HG03432 (cell line): ENCODE data around the gene AGAP1.
A peak's percentile ranks its signal among the peaks of the same experiment; 100 is the strongest.

Source experiments
- ATAC-seq: cut with Tn5 transposase; IDR thresholded peaks from one replicate; pipeline ENCODE4 v1.9.1; 2021; ENCODE audit warnings: mild to moderate bottlenecking, moderate library complexity; ENCODE audit not compliant: unreplicated experiment

The AGAP1 gene

DNA sequence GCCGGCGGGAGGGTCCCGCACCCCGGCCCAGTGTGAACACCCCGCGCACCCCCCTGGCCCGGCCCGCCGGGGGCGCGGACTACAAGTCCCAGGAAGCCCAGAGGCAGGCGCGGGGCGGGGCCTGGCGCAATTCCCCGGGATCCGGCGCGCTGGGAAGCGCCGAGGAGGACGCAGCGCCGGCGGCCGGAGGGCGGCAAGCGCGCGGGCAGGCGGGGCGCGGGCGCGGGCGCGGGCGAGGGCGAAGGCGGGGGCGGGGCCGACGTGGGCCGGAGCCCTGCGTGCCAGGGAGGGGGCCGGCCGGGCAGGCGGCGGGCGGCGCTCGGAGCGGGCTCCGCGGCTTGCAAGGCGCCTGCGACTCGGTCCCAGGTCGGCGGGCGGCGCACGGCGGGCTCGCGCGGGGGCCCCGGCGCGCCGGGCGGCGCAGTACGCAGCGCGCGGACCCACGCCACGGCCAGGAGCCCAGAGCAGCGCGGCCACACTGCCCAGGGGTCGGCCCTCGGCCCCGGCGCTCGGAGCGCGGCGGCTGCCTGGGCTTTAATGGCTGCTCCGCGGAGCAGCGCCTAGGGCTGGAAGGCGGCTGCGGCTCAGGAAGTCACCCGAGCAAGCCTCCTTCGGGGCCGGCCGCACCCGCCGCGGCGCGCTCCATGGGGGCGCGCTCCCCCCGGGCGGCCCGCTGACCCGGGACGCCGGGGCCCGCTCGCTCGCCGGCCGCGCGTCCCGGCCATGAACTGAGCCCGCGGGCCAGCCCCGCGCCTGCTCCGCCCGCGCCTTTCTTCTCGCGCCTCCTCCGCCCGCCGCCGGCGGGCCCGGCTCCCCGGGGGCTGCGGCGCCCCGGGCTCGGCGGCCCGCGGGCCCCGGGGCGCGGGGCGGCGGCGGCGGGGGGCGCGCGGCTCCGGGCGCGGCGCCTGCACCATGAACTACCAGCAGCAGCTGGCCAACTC is at the start of gene AGAP1:
Gene AGAP1, plus strand, starts transcription at position 269 of the 941 bp plus-strand sequence.
- ATAC-seq, result peak; percentile 50

DNA sequence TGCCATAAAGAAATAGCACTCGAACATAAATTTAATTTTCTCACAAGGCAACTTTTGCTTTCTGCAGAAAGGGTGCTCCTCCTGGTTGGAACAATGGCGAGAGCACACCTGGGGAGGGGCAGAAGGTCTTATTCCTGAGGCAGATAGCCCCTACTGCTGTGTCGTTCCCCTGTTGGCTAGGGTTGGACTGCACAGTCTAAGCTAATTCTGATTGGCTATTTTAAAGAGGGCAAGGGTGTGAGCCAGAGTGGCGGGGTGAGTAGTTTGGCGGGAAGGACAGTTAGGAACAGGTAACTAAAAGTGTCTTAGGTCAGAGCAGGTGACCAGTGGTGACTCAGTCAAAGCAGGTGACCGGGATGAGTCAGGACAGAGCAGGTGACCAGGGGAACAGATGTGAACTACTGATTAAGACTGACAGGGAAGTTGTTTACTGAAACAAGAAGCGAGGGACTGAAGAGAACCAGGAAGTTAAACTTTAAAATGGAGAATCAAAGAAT is 49.7 kb upstream of the AGAP1 start:
- ATAC-seq, result no peak

DNA sequence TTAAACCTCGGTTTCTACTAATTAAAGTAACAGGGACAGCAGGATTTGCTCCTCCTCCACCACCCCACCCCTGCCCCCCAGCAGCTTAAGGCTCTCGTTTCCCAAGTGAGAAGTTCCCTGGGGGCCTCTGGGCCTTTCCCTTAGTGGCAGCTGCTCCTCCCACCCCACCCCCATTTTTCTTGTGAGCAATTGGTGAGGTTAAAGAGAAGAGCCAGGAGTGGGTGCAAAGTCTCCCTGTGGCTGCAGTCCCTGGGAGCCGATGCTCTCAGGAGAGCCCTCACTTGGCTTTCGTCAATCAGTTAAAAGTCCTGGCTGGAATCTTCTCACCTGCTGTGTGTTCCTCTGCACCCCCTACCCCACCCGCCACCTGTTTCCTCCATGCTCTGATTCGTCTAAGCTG is 48.7 kb upstream of the AGAP1 start:
- no peak for ATAC-seq

DNA sequence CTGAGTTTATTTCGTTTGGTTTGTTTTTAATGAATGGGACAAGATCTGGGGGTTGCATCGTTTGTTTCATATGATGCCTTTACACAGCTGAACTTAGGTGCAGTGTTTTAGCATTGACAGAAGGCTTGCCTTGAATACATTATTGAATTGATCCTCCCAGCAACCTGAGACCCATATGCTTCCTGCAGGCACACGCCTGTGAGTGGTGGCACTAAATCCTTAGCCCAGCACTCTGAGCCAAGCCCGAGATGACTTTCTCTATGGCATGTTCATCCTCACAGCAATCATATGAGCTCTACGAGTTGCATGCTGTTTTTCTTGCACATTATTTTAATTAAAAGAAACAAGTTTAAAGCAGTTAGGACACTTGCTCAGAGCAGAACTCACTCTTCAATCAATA is 47.8 kb upstream of the AGAP1 start:
- ATAC-seq, result no peak

DNA sequence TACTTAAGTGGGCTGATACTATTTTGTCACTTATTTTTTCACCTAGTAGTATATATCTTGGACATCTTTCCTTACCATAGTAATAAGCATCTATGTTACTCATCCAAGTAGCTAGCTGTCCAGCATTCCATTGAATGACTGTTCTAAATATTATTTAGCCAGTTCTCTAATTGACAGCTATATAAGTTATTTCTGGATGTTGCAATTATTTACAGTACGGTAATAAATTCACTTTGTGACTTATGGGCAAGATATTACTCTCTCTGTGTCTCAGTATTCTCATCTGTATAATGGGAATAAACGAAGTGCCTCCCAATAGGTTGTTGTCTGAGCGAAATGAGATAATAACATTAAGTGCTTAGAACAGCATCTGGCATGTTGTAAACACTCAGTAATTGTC is 46.6 kb upstream of the AGAP1 start:
- ATAC-seq, result no peak

DNA sequence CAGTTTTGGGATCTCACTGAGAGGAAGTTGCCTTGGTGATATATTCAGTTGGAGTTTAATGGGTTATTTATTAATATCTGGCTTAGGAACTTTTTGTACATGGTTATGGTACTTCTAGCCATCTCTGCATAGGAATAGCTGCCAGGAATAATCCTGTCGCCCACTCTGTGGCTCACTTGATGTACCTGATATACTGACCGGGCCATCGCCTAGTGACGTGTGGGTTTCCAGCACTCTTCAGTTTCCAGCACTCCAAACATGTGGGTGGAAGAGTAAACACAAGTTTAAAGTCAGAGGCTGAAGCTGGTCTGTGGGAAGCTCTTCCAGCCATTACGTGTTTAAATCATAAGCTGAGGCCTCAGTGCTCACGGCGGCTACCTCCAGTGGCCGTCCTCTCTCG is 44.3 kb upstream of the AGAP1 start:
- no peak for ATAC-seq

DNA sequence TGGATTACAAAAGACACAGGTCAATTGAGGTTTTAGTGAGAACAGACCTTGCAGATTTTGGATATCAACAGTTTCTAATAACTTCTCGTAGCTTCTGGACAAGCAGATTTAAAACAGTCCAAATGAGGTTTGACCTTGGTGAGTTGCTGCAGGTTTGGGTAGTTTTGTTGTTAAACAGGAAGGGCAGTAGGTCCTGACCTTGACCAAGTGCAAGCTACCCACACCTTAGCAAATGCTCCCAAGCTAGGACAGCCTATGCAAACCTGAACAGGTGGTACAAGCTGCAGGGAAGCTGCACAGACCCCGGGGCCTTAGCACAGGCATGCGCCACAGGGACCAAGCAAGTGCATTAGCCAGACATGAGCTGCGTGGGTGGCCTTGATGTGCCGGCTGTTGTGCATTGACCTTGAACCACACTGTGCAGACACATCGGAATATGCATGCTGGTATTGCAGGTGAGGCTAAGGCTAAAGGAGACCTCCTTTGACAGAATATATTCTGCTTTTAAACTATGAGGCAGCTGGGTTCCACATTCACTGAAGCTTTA is 40.2 kb upstream of the AGAP1 start:
- no peak for ATAC-seq

DNA sequence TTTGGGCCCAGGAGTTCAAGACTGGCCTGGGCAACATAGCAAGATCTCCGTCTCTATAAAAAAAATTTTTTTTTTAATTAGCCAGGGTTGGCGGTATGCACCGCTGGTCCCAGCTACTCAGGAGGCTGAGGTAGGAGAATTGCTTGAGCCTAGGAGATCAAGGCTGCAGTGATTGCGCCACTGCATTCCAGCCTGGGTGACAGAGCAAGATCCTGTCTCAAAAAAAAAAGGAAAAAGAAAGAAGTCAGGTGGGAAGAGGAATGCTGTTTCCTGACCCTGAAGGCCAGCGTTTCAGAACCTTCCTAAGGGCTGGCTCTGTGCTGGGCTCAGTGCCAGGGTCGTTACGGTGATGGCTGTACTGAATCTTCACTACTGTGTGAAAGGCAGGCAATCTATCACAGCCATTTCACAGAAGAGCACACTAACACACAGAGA is 35.0 kb upstream of the AGAP1 start:
- ATAC-seq, result no peak

DNA sequence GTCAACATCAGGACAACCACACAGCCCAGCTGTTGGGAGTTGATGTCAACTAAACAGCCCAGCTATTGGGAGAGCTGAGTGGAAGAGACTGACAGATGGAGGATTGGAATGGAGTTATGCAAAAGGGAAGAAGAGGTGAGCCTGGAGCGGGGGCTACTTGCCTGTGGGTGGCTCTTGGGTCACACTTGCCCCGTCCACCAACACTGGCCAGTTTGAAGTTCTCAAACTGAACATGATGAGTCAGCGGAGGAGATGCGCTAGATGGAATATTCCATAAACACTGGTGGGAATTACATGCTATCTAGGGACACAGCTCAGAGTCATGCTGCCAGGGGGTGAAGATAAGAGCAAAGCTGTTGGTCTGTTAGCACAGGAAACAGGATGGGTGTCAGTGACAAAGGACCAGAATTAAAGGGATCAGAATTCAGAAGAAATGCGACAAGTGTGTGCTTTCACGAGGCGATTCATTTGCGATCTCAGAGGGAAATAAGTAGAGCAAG is 33.2 kb upstream of the AGAP1 start:
- ATAC-seq, result no peak

DNA sequence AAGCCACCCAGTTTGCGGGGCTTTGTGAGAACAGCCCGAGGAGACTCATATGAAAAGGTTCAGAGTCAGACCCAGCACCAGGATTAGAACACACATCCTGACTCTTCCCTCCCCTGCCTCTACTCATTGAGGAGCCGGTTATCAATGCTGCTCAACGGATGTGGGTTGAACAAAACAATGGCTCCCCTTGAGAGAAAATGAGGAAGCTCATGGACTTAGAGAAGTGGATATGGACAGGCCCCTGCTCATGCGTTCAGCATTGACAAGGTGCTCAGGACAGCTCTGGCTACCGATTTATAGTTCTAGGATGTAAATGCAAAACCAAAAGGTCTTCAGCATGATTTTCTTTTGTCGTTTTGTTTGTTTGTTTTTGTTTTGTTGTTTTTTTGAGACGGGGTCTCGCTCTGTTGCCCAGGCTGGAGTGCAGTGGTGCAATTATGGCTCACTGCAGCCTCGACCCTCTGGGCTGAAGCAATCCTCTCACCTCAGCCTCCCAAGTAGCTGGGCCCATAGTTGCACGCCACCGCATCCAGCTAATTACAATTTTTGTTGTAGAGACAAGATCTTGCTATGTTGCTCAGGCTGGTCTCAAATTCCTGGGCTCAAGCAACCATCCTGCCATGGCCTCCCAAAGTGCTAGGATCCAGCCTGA is 32.0 kb upstream of the AGAP1 start:
- ATAC-seq, result no peak

DNA sequence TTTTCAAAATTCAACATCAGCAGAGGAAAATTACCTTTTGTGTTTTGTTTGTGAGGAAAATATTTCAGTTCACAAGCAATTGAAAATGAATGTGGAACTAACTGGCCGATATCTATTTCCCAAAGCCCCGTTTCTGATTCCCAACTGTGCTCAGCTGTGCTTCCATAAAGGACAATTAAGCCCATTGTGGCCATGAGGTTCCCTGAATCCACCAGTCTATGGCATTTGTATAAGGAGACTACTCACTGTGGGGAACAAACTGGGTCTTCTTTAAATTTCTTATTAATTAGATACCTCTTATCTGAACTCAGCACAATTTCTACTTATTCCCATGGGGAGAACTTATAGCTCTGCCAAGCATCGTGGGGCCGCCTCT is 31.4 kb upstream of the AGAP1 start:
- no peak for ATAC-seq

DNA sequence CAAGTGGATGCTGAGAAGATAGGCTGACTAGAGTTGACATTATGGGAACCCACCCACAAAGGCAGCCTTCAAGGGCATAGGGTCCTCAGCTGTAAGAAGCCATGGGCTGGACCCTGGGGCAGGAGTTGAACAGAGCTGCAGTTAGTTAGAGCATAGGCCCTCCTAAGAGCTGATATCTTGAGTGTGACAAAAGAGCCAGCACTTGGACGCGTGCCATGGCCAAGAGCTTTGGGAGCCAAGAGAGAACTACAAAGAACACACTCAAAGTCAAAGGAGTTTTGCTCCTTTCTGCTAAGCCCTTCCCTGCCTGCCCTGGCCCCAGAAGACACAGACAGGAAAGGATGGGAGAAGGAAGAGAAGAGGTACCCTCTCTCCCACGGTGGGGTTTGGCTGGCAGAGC is 29.9 kb upstream of the AGAP1 start:
- ATAC-seq, result no peak

DNA sequence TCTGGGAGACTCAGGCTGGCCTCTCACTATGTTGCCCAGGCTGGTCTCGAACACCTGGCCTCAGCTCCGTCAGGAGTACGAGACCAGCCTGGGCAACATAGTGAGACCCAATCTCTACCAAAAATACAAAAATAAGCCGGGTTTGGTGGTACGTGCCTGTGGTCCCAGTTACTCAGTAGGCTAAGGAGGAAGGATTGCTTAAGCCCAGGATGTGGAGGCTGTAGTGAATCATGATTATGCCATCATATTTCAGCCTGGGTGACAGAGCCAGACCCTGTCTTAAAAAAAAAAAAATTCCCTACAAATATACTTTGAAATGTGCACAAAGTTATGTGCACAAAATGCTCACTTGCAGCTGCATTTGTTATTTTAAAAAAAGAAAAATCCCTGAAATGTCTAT is 26.3 kb upstream of the AGAP1 start:
- no peak for ATAC-seq

DNA sequence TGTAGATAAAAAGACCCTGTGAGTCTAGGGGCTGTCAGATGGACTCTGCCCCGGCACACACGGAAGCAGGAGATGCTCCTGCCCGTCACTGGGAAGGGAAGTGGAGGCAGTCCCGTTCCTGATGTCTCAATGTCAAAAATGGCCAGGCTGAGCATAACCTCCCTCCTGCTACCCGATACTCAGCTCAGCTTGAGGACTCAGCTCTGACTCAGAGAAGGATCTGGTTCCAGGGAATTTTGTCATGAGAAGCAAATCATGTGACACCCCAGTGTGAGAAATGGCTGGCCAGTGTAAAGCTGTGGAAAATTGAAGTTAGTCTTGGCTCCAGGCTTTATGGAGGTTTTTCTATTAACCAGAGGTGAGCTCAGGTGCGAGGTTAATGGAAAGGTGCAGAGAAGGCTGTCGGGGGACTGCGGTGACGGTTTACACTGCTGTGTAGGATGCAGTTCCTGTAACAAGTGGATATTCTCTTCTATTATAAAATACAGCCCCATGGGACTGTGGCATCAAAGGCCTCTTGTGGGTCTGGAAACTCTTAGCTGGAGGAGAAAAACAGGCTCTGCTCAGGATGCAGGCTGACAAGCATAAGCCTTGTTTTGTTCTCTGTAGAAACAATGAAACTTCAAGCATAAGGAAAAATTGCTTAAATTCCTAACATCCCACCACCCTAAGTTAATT is 24.7 kb upstream of the AGAP1 start:
- ATAC-seq, result no peak

DNA sequence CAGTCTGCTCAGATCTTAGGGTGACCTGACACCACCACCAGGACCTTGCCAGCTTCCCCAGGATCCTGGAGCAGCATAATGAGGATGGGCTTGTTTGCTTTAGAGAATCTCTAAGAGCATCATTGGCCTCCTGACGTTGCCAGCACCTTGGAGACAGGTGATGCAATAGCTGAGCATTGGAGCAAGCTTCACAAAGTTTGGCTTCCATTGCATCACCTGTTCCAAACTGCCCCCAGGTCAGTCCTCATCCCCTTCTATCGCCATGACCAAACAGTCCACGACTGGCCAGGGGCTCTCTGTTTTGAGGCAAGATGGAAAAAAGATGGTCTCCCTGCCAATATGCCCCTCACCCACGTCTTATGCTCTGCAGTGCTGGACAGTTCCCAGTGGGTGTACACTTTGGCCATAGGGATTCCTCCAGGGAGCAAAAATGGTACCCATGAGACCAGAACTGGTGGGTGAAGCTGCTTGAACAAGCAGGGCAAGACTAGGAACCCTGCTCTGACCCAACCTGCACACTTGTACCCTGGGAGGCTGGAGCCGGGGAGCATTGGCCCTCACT is 22.6 kb upstream of the AGAP1 start:
- ATAC-seq, result no peak

DNA sequence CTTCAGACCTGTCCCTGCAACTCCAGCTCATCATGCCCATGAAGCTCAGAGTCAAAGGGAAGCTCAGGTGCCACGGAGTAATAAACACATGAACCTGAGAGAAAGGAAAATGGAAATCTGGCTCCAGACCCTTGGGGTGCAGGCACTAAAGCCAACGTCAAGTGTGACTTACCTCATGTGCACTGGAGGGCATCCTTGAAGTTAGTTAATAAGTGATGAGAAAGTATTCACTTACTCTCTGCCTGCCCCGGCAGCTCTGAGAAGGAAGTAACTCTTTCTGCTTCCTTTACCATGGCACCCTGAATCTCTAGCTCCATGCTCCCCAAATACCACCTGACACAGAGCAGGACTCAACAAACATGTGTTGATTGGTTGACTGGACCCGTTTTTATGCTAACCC is 21.4 kb upstream of the AGAP1 start:
- no peak for ATAC-seq

DNA sequence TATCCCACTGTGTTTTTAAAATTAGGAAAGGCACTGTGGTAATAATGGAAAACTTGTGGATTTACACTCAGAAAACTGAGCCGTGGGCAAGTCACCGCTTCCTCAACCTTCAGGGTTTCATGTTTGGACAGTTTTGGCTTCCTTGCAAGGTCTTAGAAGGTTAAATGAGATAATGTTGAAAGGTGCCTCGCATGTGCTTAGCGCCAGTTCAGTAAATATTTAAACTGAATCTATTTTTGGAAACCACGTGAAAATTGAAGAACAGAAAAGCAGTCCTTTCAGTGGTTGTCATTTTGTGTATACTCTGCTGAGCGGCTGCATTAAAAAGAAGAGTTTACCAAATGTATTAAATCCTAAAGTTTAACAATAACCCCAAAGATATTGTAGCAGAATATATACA is 15.2 kb upstream of the AGAP1 start:
- no peak for ATAC-seq

DNA sequence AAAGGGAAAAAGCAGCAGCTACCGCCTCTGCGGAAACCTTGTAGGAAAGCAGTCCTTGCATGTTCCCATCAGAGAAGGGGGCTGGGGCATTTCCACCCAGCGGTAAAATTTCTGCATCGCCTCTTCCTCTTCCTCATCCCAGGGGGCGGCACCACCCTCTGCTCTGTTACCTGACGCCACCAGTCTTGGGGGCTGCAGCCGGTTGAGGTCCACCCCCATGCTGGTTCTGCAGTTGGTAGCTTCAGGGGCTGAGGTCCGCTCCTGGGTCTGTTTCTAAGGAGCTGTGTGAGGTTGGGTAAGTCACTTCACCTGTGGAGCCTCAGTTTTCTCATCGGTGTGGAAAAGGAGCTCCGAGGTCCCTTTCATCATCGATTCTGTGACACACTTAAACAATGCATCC is 14.2 kb upstream of the AGAP1 start:
- ATAC-seq, result no peak

DNA sequence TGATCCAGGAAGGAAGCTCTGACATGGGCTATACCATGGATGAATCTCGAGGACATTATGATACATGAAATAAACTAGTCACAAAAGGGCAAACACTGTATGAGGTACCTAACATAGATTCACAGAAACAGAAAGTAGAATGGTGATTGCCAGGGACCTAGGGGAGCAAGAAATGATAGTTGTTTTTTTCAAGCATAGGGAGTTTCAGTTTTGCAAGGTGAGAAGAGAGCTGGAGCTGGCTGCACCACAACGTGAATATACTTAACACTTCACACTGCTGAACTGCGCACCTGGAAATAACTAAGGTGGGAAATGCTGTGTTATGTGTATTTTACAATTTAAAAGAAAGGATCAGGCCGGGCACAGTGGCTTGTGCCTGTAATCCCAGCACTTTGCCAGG is 13.2 kb upstream of the AGAP1 start:
- no peak for ATAC-seq

DNA sequence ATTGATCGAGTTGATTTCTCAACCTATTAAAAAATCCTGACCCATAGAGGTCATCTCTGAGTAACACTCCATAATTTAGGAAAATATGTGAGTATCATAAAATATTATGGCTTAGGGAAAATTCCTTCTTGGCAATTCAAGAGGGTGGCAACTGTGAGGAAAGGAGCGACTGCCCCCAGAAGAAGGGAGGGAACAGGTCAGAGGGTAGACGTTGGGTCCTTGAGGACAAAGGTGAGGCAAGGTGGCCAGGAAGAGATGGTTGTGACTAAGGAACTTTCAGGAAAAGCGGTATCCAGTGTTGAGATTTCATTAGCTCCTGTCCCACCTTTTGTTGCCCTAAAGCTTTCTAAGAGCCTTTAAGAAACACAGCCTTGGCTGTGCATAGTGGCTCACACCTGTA is 10.5 kb upstream of the AGAP1 start:
- no peak for ATAC-seq

DNA sequence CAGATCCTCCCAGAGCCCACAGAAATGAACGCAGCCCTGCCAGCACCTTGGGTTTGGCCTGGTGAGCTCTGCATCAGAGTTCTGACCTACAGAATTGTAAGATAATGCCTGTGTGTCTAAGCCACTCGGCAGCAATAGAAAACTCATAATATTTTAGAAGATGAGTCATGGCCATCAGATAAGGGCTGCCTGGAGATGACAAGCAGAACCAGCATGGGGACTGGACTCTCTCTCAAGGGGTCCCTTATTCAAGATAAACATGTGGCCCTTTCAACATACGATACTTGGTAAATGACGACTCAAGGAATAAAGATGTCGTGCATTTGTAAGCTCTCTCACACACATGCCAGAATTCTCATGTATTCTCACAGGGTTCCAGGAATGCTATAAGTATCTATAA is 8.5 kb upstream of the AGAP1 start:
- ATAC-seq, result no peak
